HG03064 (cell line): ENCODE measurements around the gene NAT14.

Experiments used
- ATAC-seq: cut with Tn5 transposase; IDR thresholded peaks from one replicate; pipeline ENCODE4 v1.9.1; 2021; ENCODE audit warnings: low read depth; ENCODE audit not compliant: unreplicated experiment

The NAT14 gene

DNA sequence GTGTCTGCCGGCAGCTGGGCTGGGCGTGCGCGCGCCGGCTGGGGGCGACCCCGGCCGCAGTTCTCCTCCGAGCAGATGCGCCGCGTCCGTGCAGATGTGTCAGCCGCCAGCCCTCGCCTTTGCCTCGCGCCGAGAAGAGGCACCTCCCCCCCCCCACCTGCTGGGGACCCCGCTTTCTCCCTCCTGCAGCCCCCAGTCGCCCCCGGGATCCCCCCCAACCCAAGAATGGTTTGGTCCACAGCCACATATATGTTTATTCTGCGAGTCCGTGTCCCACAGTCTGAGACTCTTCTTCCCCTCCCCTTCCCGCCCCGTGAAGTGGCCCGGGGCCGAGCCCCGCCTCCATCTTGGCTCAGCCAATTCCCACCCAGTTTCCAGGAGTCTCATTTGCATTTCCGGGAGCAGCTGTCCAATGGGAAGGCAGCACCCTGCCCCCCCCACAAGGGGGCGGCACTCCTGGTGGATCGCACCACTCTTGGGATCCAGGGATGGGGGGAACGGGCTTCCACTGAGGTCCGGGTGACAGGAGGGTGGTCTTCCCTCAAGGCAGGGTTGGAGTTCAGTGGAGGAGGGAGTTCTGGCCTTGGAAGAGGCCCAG is 32.1 kb upstream of the NAT14 start:
- no peak for ATAC-seq

DNA sequence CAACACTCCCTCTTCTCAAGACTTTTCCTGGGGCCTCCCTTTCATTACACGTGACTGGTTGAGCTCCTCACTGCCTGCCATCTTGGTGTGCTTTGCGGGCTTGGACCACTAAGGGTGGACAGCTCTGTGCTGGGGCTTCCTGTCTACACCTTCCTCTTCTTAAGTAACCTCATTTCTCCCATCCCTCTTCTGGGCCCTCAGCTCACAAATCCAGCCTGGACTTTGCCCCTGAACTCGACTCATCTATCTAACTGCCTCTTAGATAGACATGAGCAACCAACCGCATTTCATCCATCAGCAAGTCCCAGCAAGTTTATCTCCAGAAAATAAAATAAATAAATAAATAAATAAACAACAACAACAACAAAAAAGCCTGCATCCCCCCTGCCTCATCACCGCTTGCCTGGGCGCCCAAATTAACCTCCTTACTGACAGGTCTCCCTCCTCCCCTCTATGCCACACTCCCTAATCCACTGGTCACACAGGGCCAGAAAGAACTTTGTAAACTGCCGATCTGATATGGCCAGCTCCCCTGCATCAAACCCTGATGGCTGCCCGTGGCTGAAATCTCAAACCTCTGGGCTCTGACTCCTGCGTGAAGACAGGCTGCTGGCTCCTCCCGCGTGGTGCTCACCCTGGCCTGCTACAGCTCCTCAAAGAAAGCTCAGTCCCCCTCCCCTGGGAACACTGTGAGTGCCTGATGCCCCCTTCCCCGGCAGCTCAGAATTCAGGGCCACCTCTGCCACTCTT is 31.3 kb upstream of the NAT14 start:
- no peak for ATAC-seq

DNA sequence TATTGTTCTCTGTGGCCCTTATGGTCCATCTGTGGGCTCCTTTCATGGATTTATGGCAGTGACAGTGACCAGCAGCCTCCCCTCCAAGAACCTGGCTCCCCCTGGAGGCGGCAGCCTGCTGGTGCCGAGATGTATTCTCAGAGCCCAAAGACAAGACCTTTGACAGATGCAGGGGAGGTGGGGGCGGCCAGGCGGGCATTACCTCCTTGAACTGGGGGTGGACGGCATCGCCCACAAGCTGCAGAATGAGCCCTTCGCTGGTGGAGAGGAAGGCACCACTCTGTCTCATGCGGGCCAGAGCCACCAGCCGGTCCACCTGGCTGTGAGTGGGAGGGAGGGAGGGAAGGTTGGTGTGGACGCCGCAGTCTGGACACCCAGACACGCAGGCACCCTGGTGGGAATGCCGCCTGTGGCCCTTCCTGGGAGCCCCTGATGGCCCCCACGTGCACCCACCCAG is 30.2 kb upstream of the NAT14 start:
- no peak for ATAC-seq

DNA sequence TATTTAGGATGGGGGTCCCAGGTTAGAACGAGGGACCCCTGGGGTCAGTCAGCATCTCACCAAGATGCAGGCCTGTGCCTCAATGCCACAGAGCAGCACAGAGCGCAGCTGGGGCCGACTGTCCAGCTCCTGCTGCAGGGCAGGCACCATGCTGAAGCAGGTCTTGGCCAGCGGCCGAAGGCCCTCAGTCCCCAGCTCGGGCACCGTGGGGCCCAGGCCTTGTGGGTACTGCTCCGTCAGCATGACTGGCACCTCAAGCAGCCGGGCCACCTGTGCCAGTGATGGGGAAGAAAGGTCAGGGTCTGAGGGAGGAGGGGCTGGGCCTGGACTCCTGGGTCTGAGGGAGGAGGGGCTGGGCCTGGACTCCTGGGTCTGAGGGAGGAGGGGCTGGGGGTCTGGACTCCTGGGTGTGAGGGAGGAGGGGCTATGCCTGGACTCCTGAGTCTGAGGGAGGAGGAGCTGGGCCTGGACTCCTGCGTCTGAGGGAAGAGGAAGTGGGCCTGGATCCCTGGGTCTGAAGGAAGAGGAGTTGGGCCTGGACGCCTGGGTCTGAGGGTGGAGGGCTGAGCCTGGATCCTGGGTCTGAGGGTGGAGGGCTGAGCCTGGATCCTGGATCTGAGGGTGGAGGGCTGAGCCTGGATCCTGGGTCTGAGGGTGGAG is 29.3 kb upstream of the NAT14 start:
- ATAC-seq: no peak

DNA sequence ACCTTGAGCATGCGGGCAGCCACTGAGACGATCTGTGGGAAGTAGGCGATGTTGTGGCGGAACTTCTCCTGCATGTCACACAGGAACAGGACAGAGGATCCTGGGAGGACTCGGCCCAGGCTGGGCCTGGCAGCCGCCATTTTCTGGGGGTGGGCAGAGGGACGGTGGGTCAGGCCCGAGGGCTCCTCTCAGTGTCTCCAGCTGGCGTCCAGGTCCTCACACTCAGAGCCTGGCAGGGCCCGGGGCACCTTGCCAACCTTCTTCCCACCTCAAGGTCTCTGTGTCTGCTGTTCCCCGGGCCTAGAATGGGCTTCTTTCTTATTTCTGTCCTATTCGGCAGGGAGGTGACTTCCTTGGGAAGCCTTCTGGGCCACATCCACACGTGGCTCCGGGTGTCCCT is 28.6 kb upstream of the NAT14 start:
- ATAC-seq: no peak

DNA sequence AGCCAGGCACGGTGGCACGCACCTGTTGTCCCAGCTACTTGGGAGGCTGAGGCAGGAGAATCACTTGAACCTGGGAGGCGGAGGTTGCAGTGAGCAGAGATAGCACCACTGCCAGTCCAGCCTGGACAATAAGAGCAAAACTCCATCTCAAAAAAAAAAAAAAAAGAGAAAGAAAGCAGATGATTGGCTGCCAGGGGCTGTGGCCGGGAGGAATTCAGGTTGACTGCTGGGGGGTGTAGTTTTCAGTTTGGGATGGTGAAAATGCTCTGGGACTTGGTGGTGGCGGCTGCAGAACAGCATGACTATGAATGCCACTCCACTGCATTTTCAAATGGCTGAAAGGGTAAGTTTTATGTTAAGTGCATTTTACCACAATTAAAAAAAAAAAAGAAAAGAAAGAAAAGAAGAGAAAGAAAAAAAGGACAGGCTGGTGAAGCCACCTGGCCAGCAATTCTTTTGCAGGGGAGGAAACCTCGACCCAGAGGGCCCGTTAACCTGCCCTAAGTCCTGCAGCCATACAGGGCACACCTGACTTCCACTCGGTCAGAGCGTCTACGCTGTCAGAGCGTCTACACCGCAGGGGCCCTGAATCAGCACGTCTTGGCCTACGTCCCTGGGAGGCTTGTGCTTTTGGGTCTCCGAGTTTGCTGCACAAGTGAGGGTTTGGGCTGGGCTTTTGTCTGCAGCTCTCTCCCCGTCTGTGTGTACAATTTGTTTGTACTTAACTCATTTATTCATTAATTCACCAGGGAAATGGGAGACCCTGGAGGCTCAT is 27.1 kb upstream of the NAT14 start:
- no peak for ATAC-seq

DNA sequence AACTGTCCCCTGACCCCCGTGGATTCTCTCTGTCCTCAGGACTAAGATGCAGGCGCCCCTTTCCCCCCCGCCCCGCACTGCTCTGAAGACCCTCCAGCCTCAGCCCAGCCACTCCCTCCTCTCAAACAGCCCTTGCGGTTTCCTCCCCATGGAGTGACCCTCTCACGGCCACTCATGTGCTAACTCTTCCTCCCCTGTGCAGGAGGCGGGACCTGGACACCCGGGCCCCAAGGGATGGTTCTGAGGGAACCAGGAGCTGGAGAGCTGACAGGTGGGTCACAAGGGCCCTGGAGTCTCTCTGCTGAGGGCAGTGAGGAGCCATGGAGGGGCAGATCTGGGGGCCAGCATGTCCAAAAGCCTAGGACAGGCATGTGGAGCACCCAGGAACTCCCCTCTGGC is 25.4 kb upstream of the NAT14 start:
- ATAC-seq: no peak

DNA sequence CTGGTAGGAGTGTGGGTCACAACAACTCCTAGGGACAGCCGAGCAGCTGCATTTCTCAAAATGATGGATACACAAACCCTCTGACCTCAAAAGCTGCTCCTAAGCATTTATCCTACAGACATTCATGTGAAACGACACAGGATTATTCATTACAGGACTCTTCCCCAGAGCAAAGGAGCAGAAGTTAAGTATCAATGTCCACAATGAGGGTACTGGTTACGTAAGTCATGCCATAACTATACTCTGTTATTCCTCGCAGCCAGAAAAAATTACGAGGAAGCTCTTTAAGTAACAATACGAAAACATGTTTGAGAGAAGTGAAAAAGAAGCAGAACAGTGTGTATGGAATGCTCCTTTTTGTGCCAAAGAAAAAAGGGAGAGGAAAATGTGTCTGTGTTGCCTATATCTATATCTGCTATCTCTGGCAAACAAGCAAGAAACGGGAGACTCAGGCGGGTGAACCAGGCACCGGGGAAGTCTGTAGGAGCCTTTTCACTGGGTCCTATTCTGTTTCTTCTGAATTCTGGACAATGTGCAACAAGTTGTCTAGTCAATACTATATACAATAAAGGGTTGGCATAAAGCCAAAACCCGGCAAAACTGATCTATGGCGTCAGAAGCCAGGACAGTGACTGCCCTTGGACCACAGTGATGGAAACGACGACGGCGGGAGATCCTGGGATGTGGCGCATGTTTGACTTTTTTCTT is 24.9 kb upstream of the NAT14 start:
- ATAC-seq: no peak

DNA sequence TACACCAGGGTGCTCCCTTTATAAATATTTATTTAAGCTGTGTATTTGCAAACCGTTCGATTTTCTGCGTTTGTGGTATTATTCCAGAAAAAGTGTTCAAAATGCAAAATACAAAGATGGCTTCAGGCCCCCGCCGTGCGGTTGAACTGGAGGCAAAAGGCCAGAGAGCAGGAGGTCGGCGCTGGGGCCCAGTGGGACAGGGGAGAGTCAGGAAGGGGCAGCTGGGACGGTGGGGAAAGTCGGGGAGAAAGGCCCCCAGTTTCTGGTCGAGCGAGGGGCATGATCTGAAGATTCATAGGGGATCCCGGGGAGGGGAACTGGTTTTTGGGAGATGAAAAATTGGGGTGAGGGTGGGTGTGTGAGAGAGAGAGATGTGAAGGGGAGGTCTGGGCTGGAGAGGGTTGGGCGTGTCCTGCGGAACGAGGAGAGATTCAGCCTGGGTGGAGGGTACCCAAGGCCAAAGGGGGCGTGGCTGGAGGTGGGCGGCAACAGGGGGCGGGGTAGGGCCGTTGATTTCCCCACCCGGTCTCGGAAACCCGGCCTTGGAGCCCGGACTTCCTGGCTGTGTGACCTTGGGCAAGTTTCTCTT is 24.2 kb upstream of the NAT14 start:
- ATAC-seq: no peak

DNA sequence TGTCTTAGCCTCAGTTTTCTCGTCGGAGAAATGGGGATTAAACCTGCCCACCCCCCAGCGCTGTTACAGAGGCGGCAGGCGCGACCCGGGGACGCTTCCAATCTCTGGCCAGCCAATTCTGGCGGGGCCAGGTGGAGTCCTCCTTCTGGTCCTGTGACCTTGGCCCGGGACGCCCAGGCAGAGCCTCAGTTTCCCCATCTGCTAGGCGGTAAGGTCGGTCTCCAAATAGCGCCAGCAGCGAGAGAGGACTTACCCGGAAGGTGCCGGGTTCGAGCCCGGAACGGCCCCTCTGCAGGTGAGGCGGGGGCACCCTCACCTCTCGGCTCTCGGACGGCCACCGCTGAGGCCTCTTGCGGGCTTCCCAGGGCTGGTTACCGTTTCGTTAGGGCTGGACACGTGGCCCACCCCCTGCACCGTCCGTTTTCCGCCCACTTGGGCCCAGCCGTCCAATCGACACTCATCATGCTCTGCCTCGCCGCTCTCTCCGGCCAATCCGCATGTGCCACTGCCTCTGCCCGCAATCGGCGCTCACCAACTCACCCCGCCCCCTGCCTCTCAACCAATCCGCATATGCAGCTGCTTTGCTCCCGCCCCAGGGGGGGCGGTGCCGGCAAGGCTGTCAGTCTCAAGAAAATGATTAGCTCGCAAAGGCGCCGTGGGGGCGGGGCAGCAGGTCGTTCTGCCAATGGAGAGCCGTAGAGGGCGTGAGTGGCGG is 23.6 kb upstream of the NAT14 start, which contains the start of gene ISOC2:
Gene ISOC2 (minus strand): TSS at position 384 of the 715 bp plus-strand sequence. CDS start 5,156 bp downstream, outside the sequence.
- ATAC-seq: peak; percentile 93

DNA sequence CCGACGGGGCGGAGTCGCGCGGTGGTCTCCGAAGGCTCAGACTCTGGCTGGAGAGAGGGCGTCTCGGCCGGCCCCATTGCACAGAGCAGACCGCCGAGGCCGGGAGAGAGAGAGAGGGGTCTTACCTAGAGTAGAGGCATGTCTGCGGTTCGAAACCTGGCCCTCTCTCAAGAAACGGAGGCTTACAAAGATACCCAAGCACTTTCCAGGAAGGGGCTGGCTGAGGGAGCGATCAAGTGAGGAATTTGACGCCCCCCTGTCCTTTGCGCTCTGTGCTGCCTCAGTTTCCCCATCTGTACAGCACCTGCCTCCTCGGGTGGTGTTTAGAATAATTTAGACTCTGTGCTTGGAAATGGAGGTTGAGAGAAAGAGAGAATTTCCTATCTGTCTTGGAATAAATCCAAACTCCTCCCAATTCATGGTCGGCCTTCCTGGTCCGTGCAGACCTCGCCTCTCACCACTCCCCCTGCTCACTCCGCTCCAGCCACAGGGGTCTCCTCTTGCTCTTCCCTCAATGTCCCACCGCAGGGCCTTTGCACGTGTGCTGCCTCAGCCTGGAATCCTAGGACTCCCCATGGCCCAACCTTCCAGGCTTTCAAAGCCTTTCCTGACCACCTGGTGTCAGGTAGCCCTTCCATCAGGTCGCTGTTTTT is 22.9 kb upstream of the NAT14 start:
- no peak for ATAC-seq

DNA sequence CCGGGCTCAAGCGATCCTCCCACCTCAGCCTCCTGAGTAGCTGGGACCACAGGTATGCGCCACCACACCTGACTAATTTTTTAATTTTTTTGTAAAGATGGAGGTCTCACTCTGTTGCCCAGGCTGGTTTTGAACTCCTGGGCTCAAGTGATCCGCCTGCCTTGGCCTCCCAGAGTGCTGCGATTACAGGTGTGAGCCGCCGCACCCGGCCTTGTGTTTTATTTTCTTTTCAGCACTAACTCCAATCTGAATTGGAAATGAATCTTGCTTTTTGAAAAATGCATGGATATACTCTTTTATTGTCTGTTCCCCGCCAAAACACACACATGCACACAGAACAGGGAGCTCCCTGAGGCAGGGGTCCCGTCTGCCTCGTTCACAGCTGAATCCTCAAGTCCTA is 22.3 kb upstream of the NAT14 start:
- no peak for ATAC-seq

DNA sequence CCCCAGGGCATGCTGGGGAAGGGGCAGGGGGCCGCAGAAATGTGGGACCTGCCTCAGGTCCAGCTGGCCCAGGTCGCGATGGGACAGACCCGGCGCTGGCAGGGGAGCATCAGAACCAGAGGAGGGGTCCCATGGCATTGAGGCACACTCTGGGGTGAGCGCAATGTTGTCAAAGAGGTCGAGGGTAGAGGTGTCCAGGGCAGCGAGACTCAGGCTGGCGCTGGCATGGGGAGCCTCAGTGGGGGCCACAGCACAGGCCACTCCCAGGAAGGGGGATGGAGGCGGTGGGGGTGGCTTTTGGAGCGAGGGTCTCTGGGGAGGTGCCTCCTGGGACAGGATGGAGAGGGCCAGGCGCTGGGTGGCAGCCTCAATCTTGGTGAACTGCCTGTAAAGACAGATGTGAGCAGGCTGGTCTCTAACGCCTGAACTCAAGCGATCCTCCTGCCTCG is 21.4 kb upstream of the NAT14 start:
- ATAC-seq: no peak

DNA sequence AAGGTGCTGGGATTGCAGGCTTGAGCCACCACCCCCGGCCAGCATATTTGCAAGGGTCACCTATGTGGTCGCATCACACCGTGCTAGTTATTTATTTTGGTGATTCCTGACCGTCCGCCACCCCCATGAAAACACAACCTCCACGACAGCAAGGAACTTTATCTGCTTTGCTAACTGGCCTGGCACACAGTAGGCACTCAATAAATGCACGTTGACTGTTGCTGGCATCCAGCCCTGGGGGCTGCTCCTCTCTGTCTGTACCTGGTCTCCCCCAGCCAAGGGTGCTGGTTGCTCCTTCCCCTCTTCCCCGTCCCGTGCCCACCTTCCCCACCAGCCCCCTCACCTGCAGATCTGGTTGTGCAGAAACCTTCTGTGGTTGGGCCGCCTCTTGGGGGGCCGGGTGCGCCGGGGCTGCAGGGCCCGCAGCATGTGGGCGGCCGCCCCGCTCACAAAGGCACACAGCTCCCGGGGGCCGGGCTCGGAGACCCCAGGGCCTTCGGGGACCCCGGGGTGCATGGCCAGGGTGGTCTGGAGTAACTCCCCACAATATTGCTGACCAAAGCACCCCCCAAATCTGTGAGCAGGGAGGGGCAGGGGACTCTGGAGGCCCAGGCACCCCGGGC is 20.8 kb upstream of the NAT14 start:
- no peak for ATAC-seq

DNA sequence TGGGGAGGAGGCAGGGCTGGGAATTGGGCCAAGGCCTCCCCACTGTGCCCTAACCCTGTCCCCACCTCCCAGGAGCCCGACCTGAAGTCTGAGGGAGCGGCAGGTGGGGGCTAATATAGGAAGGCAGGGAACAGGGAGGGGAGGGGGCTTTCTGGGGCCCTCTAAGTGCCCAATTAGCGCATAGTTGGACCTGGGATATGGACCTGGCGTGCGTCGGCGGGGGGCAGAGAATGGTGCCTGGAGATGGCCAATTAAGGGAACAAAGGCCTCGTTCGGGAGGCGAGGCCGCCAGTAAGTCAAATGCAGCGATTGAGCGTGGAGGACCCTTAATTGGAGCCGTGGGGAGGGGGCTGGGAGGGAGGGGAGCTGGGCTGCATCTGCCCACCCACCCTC is 20.3 kb upstream of the NAT14 start, which contains the start of gene C19orf85:
Gene C19orf85 (minus strand): TSS at position 90 of the 393 bp plus-strand sequence. CDS start 197 bp downstream, outside the sequence.
- ATAC-seq: no peak

DNA sequence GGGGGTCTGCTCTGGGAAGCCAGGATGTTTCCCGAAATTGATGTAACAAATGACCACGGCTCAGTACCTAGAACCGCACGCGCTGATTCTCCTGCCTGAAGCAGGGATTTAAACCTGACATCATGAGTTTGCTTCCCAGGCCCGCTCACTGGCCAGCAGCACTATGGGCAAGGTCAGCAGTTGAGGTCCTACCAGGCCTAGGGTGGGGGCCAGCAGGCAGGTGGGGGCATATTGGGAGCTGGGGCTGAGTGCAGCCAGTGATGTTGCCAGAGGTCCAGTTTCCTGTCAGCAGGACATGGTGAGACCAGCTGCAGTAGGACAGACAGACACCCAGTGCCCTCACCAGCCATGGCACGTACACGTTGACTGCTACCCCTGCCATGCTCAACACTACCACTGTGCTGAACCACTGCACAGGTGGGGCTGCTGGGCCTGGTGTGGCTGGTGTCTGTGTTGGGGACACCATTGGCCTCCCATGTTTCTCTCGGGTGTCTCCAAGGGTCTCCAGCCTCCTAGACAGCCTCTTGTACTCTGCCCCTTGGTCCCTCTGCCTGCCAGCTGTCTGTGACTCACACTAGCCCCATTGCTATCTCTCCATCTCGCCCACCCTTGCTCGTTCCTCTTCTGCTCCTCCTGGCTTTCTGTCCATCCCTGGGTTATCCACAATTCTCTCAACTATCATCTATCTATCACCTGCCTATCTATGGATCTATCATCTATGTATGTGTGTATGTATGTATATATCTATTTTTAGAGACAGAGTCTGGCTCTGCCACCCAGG is 19.3 kb upstream of the NAT14 start:
- ATAC-seq: no peak

DNA sequence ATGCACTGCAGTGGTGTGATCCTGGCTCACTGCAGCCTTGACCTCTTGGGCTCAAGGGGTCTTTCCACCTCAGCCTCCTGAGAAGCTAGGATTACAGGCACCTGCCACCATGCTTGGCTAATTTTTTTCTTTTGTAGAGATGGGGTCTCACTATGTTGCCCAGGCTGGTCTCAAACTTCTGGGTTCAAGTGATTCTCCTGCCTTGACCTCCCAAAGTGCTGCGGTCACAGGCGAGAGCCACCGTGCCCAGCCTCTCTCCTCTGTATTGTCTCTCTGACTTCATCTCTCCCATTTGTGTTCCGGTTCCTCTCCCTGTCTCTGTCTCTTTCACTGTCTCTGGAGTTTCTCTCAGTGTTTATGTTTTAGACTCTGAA is 18.8 kb upstream of the NAT14 start:
- no peak for ATAC-seq
